CD4-positive, alpha-beta T cell treated with Interleukin-4 for 4 hours (primary cell): ENCODE data around the gene IDS.
"Not testable (repeated sequence)": the region's sequence is repeated elsewhere in the genome, so short reads cannot be mapped to it uniquely, and the experiment has no call there.

Experiments used
- DNase-seq: peaks from one replicate; pipeline ENCODE4 v3.0.0-alpha.2; 2020

The IDS gene

DNA sequence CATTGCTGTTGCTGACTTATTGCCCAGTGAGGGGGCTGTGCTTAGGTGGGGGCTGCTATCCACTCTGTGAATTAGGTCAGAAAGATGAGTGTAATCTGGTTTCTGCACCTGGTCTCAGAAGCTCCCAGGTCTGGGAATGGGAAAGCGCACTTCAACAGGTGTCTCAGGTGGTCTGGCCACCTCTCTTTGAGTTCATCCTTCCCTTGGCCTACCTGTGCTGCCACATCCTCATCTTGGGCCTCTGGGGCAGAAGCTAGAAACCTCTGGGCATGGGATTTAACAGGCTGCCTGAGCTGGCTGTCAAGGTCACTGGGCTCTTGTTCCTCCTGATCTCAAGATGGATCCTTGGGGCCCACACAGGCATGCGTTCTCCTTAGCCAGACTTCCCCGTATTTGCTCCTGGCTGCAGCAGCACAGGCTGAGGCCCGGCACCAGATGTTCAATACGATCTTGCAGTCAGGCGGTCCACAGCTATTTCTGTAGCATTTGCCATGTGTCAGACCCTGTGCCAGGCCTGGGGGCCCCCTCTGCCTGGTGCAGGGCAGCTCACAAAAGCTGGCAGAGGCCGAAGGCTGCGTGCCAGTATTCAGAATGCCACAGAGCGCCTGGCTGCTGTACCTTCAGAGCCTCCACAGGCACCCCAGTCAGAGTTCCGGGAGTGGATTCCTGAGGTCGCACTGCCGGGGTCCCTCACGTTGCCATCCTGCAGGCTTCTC lies 21.4 kb upstream of the IDS start:
- not testable (repeated sequence) for DNase-seq

DNA sequence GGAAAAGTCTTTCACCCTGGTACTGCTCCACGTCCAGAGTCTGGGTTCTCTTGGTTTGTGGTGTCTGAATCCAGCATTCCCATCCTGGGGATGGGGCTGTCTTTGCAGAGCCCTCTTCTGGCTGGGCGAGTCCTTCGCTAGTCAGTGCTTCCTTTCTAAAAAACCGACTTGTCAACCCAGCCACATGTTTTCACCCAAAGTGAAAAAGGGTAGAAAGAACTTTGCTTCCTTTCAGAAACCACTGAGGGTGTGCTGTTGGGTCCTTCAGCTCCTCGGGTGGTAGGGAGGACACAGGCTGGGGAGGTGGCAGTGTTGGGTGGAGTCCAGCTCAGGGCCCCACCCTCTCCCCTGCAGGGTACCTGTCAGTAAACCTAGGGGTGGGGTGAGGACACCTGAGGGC lies 20.8 kb upstream of the IDS start:
- peak; percentile 82 for DNase-seq

DNA sequence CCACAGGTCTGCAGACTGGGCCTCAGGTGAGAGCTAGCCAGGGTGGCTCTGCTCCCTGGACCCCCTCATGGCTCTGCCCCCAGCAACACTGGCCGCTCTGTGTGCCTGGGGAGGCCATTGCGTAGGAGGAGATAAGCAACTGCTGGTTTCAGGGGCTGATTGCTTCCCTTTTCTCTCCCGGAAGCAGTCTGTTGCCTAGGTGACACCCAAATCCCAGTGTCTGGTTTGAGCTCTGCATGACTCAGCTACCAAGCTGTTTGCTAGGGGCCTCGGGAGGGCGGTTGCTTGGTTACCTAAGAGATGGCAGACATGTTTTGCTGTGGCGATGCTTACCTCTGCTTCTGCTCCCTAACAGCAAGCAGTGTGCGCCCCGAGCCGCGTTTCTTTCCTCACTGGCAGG lies 20.3 kb upstream of the IDS start:
- peak; percentile 92 for DNase-seq

DNA sequence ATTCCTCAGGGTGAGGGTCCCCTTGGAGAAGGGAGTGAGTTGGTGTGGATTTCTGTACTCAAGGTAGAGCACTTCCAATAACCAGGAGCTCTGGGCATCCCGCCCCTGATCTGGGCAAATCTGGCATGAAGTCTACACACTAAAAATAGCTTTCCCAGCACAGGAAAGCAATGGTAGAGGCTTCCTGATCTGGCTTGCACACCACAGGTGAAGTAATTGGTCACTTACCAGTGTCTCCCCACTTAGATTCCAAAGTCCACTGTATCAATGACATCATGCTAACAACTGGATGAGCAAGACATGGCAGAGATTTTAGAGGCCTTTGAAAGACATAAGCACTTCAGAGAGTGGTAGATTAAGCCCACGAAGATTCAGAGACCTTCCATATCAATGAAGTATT lies 17.8 kb upstream of the IDS start:
- DNase-seq = no peak

DNA sequence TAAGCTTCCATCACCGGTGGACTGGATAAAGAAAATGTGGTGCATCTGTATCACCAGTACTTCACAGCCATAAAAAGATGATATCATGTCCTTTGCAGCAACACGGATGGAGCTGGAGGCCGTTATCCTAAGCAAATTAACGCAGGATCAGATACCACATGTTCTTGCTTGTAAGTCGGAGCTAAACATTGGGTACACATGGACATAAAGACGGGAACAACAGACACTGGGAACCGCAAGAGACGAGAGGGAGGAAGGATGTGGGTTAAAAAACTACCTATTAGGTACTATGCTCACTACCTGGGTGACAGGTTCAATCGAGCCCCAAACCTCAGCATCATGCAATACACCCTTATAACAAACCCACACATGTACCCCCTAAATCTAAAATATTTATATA lies 16.3 kb upstream of the IDS start:
- peak; percentile 57 for DNase-seq

DNA sequence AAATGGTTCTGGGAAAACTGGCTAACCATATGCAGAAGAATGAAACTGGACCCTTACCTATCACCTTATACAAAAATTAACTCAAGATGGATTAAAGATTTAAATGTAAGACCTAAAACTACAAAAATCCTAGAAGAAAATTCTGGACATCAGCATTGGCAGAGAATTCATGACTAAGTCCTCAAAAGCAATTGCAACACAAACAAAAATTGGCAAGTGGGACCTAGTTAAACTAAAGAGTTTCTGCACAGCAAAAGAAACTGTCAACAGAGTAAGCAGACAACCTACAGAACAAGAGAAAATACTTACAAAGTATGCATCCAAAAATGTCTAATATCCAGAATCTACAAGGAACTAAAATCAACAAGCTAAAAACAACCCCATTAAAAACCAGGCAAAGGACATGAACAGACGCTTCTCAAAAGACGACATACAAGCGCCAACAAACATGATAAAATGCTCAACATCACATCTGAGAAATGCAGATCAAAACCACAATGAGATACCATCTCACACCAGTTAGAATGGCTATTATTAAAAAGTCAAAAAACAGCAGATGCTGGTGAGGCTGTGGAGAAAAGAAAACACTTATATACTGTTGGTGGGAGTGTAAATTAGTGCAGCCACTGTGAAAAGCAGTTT lies 15.7 kb upstream of the IDS start:
- peak; percentile 33 for DNase-seq

DNA sequence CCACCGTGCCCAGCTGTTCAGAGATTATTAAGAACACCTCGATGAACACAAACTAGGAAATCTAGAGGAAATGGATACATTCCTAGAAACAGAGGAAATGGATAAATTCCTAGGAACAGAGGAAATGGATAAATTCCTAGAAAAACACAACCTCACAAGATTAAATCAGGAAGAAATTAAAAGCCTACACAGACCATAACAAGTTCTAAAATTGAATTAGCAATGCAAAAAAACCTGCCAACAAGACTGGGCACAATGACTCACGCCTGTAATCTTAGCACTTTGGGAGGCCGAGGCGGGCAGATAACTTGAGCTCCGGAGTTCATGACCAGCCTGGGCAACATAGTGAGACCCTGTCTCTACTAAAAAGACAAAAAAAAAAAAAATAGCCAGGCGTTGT lies 13.1 kb upstream of the IDS start:
- no peak for DNase-seq

DNA sequence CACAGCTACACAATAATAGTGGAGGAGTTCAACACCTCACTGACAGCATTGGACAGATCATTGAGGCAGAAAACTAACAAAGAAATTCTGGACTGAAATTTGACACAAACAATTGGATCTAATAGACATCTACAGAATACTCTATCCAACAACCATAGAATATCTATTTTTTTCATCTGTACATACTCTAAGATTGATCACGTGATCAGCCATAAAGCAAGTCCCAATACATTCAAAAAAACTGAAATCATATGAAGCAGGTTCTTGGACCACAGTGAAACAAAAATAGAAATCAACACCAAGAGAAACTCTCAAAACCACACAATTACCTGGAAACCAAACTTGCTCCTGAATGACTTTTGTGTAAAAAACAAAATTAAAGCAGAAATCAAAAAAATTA lies 12.2 kb upstream of the IDS start:
- DNase-seq = no peak

DNA sequence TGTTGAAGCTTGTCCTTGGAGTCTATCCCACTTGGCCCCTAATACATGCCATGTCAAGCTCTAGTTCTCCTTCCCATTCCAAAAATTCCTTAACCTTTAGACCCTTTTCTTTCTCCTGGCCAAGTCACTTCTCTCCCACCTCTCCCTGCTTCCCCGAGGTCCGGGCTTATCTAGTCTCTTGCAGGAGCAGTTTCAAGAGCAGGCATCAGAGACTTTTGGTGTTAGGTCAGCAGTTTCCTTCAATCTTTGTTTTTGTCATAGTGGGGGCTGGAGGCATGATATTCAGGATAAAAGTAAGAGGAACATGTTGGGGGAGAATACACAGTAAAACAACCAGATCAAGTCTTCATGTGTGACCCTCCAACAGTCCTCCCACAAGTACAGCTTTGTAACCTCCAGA lies 11.5 kb upstream of the IDS start:
- no peak for DNase-seq

DNA sequence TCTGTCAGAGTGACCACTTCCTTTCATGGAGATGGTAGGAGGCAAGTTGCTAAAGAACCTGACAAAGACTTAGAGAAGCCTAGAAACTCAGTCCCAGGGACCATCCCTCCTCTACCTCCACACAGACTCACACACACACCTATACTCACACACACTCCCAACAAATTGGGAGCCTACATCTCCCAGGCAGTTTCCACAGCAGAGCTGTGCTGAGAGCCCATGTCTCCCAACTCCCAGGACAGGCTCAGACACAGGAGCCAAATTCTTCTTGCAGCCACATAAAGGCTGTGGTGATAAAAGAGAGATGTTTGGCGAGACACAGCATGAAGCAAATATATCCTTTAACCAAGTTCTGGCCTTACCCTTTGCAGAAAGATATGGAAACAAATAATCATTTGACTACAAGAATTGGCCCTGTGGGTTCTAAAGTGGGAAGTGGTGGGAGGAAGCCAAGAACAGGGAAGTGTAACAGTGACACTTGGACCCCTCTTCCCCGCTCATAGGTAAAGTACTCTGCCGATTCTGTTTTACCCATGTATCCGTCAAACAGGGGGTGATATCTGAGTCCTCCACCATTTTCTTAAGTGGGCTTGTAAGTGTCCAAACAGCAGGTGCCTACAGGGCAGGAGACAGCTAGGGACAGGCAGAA lies 11.0 kb upstream of the IDS start:
- DNase-seq = no peak

DNA sequence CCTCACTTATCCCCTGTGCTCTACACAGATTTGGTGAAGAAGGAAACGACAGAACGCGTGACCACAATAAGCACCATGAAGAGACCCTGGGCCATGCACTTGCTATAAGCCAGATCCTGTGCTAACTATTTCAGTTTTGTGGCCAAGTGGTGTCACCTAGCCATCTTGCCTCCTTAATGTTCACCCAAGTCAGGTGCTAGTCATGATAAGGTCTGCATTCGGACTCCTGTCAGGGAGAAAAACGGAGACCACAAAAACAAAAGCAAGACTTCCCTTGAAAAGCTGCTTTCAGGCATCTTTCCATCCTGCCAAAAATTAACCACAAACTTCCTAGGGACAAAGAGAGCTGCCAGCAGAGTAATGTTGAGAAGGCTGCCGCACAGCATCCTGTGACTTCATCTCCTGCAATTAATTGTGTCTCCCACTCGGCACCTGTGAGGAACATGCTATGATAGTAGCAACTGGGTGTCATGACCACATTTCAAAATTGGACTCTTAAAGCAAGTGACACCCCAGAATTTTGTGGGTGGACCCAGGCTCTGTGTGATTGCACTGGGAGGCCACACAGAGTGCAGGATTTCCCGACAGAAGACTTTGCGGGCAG lies 8.8 kb upstream of the IDS start:
- DNase-seq = peak; percentile 31

DNA sequence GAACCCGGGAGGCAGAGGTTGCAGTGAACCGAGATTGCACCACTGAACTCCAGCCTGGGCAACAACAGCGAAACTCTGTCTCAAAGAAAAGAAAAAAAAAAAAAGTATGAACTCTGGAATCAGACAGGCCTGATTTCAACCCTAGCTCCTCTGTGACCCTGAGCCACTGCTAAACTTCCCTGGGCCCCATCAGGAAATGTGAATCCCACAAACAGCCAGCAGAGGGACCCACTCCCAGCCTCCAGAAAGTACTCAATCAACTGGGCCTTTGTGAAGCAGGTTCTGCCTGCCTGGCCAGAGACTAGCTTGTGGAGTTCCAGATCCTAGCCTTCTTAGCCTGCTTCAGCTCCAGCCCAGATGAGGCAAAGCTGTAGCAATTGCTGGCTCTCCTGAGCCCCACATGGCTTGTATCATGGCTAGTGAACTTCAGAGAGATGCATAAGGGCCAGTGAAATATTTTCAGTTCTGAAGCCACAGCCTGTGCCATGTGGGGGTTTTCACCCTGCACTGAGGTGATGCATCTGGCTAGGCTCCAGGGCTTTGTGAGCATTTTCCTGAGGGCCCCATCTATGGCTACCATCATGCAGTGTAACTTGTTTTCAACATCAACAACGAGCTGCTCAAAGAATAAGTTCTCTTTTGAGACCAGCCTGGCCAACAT lies 7.2 kb upstream of the IDS start:
- peak; percentile 68 for DNase-seq

DNA sequence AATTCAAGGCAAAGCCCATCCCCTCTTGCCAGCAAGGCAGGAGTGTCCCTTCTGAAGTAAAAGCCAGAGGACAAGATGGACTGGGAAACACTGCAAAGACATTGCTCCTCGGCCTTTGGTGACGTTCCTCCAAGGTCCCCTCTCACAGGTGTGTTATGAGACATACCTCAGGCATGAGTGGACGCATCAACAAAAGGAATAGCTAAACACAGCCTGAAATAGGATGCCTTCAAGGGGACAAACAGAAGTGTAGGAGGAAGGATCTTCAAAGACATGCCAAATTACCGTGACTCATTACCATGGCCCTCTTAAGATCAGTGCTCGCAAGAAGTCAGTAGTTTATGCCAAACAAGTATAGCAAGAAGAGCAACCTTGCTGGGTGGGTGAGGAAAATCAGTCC lies 6.0 kb upstream of the IDS start:
- no peak for DNase-seq

DNA sequence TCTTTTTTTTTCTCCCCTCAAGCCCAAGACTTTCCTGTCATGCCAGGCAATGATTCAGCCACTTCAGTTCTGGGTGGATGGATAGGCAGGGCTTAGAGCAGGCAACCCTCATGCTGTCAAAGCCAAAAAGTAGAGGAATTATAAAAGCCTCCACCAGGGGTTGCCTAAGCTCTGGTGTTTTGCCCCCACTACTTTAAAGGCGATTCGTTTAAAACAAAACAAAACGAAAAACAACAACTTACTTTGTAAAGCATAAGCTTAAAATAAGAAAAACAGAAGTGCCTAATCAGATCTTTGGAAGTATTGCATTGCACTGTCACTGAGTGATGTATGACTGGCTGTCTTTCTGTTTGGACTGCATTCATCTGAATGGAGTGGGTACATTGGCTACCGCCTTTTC lies 5.3 kb upstream of the IDS start:
- no peak for DNase-seq

DNA sequence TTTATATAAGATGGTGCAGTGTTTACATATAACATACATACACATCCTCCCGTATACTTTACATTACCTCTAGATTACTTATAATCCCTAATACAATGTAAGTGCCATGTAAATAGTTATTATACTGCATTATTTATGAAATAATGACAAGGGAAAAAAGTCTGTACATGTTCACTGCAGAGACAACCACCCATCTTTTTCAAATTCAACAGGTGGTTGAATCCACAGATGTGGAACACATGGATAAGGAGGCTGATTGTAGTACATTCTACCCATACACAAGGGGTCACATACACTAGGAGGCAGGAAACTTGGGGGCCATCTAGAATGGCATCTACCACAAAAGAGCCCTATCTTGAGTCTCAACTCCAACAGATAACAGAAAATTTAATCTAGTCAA lies 3.4 kb upstream of the IDS start:
- DNase-seq = no peak

DNA sequence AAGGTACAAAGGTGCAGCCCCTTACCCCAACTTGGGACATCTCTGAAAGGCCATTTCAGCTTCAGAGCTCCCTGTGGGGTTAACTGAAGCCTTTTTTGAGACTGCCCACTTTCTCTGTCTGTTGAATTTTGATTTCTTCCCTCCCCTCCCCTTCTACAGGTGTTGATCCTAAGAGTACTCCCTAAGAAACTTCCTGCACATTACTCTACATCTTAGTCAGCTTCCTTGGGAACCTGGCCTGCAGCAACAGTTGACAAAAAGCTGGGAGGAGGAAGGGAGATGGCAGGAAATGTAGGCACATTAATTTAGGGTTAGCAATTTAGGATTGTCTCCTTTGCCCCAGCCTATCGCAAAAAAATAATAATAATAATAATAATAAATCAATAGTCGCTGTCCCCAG lies 1.2 kb upstream of the IDS start:
- no peak for DNase-seq

DNA sequence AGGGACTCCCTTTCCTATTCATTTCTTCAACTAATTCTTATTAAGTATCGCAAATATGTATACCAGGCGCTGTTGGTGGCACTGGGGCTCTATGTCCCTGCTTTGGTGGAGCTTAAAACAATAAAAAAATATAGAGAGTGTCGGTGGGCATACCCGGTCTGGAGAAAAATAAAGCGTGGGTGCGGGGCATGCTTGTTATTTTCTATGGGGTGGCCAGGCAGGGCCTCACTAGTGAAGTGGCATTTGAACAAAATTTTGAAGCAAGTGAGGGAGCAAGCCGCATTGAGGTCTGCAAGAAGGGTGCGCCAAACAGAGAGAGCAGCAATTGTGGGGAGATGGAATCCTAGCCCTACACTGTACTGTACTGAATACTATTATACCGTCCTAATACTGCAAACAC lies 565 bp upstream of the IDS start:
- DNase-seq = no peak

DNA sequence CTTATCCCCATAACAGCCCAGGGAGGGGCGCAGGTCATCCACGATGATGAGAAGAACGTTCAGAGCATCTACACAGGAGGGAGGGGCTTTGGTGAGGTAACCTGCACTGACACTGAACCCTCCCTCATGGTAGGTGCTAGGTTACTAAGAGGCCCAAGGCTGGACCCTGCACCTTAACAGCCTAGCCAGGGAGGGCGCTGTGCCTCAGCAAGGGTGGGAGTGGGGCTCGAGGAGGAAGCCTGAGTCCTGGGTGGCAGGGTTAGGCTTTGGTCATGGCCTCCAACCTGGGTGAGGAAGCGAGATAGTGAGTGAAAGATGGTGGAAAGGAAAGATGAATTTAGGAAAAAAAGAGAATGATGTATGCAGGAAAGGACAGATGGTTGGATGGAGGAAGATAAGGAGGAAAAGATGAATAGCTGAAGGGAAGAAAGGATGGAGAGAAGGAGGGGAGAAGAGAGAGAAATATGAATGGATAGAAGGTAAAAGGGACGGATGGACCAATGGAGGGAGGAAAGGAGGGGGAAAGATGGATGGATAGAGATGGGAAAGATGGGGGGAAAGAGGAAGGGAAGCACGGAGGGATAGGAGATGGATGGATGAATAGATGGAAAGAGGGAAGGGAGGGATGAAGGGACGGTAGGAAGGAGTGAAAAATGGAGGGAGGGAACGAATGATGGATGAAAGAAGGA lies 736 bp downstream of the IDS start:
- DNase-seq = peak; percentile 87

DNA sequence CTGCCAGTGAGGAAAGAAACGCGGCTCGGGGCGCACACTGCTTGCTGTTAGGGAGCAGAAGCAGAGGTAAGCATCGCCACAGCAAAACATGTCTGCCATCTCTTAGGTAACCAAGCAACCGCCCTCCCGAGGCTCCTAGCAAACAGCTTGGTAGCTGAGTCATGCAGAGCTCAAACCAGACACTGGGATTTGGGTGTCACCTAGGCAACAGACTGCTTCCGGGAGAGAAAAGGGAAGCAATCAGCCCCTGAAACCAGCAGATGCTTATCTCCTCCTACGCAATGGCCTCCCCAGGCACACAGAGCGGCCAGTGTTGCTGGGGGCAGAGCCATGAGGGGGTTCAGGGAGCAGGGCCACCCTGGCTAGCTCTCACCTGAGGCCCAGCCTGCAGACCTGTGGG lies 1.7 kb downstream of the IDS start:
- DNase-seq = peak; percentile 89

DNA sequence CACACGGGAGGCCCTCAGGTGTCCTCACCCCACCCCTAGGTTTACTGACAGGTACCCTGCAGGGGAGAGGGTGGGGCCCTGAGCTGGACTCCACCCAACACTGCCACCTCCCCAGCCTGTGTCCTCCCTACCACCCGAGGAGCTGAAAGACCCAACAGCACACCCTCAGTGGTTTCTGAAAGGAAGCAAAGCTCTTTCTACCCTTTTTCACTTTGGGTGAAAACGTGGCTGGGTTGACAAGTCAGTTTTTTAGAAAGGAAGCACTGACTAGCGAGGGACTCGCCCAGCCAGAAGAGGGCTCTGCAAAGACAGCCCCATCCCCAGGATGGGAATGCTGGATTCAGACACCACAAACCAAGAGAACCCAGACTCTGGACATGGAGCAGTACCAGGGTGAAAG lies 2.2 kb downstream of the IDS start:
- DNase-seq = peak; percentile 55

DNA sequence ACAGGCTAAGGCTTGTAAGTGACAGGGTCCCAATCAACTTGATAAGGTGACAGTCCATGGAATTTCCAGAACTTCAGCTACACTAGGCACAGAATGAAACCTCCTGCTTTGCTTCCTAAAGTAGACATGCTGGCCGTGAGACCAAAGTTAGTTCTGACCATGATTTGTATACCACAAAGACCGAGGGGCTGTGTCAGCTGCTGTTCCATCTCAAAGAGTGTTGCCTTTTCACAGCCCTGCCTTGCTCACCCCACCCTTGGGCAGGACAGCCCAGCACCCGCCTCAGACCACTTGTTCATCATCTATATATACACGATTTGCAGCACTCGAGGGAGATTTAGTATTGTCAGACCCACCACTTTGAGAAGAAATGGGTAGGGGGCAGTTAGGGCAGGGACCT lies 5.3 kb downstream of the IDS start:
- DNase-seq = no peak

DNA sequence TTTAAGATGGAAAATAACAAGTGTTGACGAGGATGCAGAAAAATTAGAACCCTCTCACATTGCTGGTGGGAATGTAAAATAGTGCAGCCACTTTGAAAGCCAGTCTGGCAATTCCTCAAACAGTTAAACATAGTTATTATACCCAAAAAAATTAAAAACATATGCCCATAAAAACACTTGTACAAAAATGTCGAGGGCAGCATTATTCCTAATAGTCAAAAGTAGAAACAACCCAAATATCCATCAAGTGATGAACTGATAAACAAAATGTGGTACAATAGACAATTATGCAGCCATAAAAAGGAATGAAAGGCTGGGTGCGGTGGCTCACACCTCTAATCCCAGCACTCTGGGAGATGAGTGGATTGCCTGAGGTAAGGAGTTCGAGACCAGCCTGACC lies 6.3 kb downstream of the IDS start:
- DNase-seq = no peak

DNA sequence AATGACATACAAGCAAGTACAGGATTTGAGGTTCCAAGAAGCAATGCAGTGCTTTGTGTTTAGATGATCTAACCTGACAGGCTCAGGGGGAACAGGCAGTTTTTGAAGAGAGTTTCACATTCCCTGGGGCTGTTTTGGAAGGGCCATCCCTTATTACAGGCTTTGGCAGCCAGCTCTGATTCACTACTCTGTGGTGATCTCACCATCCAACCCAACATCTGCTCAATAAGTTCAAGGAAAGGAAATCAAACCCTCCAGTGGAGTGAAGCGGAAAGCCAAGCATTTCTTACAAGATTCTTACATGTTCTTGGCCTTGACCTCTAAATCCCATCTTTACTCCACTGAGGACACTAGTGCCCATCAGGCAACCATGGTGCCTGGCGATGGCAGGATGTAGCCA lies 7.5 kb downstream of the IDS start:
- DNase-seq = no peak
